ENCODE measurements around the gene SLC4A8. TPM values are rescaled to one million over a fixed set of nuclear protein-coding genes. Genes with fewer than 3 reads are reported as not detected.

Gene SLC4A8
- total RNA-seq, 1 experiment from 2014 or later: 4.2 TPM

GRCh38 chr12:51393676-51394545, 30.7 kb upstream of the SLC4A8 start:
- H3K36me3 ChIP-seq (ENCODE audit: low read depth, low read length): no peaks in the 10 kb centered on the region
- TF ChIP-seq EZH2 (IDR thresholded peaks at IDR 0.05; ENCODE audit: low read length, unreplicated experiment) (no peak), EZH2phosphoT487 (IDR thresholded peaks at IDR 0.05; ENCODE audit: borderline replicate concordance, low read length) (no peak), CTCF (conservative IDR thresholded peaks at IDR 0.05; ENCODE audit: low read depth, low read length) (no peak)
- peak overlapping the region; percentile 91 for H3K4me2 ChIP-seq (ENCODE audit: low read length)
- peak; percentile 80 for ATAC-seq
- TSS peak; percentile 20 for BruUV-seq (replicated peaks)
- H3K9me2 ChIP-seq (replicated peaks; ENCODE audit: low read length): no peaks in the 10 kb centered on the region
- CTCF ChIA-PET: interaction anchor here (1.3 kb wide), 1 partner anchor 27 kb away, joined by 3 read pairs; no protein-coding TSS in a partner anchor
- H3K4me1 ChIP-seq (ENCODE audit: insufficient read depth, low read length): peaks cover 56% of the 10 kb centered on the region
- H3K9me3 ChIP-seq (ENCODE audit: low read length): no peaks in the 10 kb centered on the region
- DNase-seq: peak; percentile 96
- POLR2A ChIA-PET (ENCODE audit: unreplicated experiment): interaction anchor here (0.6 to 0.7 kb wide), 5 partner anchors 17 to 1513 kb away, joined by 3 to 7 read pairs (median 6); partner anchors contain the start of gene SMAGP
- peak overlapping the region; percentile 68 for H3K9ac ChIP-seq (ENCODE audit: low read length)
- H3F3A ChIP-seq (ENCODE audit: low read length, unreplicated experiment): peaks cover 3% of the 10 kb centered on the region
- H3K27ac ChIP-seq (ENCODE audit: low read length): peak overlapping the region; percentile 90
- no peaks in the 10 kb centered on the region for H3K27me3 ChIP-seq (ENCODE audit: low read length)
- no peaks in the 10 kb centered on the region for H4K20me1 ChIP-seq (ENCODE audit: low read length)
- intact Hi-C loops (cut with micrococcal nuclease): loop anchor here (1.0 kb wide), 1 partner anchor 23 kb away; no protein-coding TSS in a partner anchor
- H2AFZ ChIP-seq (ENCODE audit: low read length): peak overlapping the region; percentile 59
- H3K79me2 ChIP-seq (ENCODE audit: low read length): peaks cover 47% of the 10 kb centered on the region
- H3K4me3 ChIP-seq (ENCODE audit: low read length): peak overlapping the region; percentile 88

GRCh38 chr12:51395283-51396230, 29.1 kb upstream of the SLC4A8 start:
- CTCF ChIA-PET: no interaction called here
- intact Hi-C loops (cut with micrococcal nuclease): no loop called here
- H3K4me2 ChIP-seq (ENCODE audit: low read length): no peak overlapping the region

More at GRCh38 chr12:51395283-51396230, 29.1 kb upstream of the SLC4A8 start:
- DNase-seq (no peak), ATAC-seq (no peak)
- Histone ChIP-seq H3K9ac (ENCODE audit: low read length) (0 out of 2 replicates have a peak overlapping the region, but pooled peaks have one; percentile 68), H3K9me3 (ENCODE audit: low read length) (no peaks in the 10 kb centered on the region), H3K79me2 (ENCODE audit: low read length) (peaks cover 33% of the 10 kb centered on the region), H3F3A (ENCODE audit: low read length, unreplicated experiment) (peaks cover 3% of the 10 kb centered on the region), H2AFZ (ENCODE audit: low read length) (no peak overlapping the region), H3K27me3 (ENCODE audit: low read length) (no peaks in the 10 kb centered on the region), H4K20me1 (ENCODE audit: low read length) (no peaks in the 10 kb centered on the region), H3K4me3 (ENCODE audit: low read length) (no peak overlapping the region), H3K9me2 (replicated peaks; ENCODE audit: low read length) (no peaks in the 10 kb centered on the region), H3K27ac (ENCODE audit: low read length) (peak overlapping the region; percentile 90), H3K36me3 (ENCODE audit: low read depth, low read length) (no peaks in the 10 kb centered on the region), H3K4me1 (ENCODE audit: insufficient read depth, low read length) (peaks cover 40% of the 10 kb centered on the region)
- POLR2A ChIA-PET (ENCODE audit: unreplicated experiment): no interaction called here
- no TSS peak for BruUV-seq (replicated peaks)
- no peak for TF ChIP-seq EZH2phosphoT487 (IDR thresholded peaks at IDR 0.05; ENCODE audit: borderline replicate concordance, low read length)
- no peak for TF ChIP-seq EZH2 (IDR thresholded peaks at IDR 0.05; ENCODE audit: low read length, unreplicated experiment)
- no peak for TF ChIP-seq CTCF (conservative IDR thresholded peaks at IDR 0.05; ENCODE audit: low read depth, low read length)
